ENCODE results near the gene OR5A2. TPM values are rescaled to one million over a fixed set of nuclear protein-coding genes. Genes with fewer than 3 reads are reported as not detected.

Gene OR5A2, protein sequence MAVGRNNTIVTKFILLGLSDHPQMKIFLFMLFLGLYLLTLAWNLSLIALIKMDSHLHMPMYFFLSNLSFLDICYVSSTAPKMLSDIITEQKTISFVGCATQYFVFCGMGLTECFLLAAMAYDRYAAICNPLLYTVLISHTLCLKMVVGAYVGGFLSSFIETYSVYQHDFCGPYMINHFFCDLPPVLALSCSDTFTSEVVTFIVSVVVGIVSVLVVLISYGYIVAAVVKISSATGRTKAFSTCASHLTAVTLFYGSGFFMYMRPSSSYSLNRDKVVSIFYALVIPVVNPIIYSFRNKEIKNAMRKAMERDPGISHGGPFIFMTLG
- total RNA-seq = not detected in 2 replicates

DNA sequence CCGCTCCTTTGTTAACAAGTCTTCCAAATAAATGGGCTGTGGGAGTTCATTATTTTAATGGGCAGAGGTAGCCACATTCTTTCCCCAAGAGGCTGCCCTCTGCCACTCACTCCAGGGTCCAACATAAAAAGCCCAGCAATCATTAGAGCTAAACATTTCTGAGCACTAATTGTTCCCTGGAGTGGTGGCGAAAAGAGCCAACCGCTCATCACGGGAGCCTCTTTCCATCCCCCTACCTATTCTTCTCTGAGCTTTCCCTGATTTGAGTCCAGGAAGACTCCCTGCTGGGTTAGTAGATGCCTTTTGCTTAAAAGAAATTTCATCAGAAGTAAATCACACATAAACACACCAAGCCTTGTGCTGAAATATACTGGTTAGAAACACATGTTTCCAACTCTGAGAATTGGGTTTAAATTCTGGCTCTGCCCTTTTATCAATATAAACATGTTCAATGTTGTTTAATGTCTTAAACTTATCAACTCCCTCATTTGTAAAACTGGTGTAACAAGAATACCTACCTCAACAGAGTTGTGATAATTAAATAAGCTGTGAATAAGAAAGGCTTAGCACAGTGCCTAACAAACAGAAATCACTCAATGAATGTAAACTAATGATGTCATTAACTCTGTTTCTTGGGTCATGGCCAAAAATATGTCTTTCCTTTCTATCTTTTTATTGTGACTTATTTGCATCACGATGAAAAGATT lies at the start of gene OR5A2:
OR5A2 (minus strand) TSS at position 53 of the 707 bp plus-strand sequence. CDS start 3,460 bp downstream, outside the sequence.

DNA sequence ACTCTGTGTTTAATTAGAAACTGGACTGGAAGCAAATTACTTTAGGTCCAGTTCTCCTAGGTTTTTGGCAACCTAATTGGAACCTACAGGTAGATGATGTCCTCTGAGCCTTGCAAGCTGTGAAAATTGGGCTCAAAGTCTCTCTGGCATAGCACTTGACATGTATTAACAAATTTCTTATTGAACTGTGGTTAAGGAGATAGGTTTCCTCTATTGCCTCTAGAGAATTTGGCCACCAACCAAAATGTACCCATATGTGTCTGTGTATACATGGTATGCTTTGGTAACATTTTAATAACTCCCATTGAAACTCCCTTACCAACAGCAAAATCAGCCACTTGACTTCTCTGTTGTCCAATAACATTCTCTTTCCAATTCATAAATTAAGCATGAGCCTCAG lies 46.8 kb upstream of the OR5A2 start, which contains the start of gene OR4D10:
OR4D10 (plus strand) TSS at position 301 of the 400 bp plus-strand sequence. CDS start 4,115 bp downstream, outside the sequence.

DNA sequence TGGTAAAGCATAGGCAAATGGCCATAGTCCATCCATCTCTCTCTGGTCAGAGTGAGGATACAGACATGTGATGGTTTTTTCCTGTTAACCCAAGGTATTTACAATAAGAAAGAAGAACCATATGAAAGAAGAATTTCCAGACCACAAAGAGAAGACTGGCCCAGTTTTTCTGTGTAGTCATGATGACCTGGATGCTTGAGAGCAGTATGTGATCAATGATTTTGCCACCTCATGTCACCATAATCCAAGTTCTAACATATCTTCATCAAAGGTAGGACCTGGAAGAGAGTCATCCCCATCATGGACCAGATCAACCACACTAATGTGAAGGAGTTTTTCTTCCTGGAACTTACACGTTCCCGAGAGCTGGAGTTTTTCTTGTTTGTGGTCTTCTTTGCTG lies 30.4 kb upstream of the OR5A2 start, which contains the start of gene OR4D6:
OR4D6 (plus strand) TSS at position 301 of the 400 bp plus-strand sequence; CDS start at position 301, 0 bp downstream.

DNA sequence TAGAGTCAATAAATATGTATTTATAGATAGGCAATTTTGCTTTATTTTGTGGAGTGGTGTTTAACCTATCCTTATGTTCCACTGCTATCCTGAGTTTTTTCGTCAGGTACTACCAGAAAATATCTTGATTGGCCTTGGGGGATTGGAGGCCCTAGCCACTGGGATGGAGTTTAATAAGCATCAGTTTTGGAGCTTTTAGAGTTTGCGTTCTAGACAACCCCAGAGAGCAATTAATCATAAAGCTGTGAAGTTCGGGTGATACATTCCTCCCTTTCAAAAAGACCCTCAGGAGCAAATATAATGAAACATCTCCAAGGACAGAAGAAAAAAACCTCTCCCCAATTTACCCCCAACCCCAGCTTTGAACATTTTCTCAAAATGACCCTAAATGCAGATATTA lies 10.0 kb upstream of the OR5A2 start, which contains the start of gene OR5A1:
OR5A1 (plus strand) TSS at position 301 of the 400 bp plus-strand sequence. CDS start 6,700 bp downstream, outside the sequence.

Other genes with a start within 250 kb of the OR5A2 start
- gene MPEG1, start 213.5 kb downstream of the OR5A2 start, total RNA-seq = not detected in 2 replicates
- not detected in 2 replicates for gene OR5AN1, start 67.5 kb downstream of the OR5A2 start, total RNA-seq
- gene OR5A1, start 10.1 kb upstream of the OR5A2 start, total RNA-seq = not detected in 2 replicates
- gene OR4D6, start 30.5 kb upstream of the OR5A2 start, total RNA-seq = not detected in 2 replicates
- gene OR4D10, start 46.9 kb upstream of the OR5A2 start, total RNA-seq = not detected in 2 replicates
- gene OR4D11, start 77.2 kb upstream of the OR5A2 start, total RNA-seq = not detected in 2 replicates
- gene OR4D9, start 85.1 kb upstream of the OR5A2 start, total RNA-seq = not detected in 2 replicates
- gene OSBP, start 189.4 kb upstream of the OR5A2 start, total RNA-seq = 20.7 and 29.5 TPM in 2 replicates
- 12.0 and 14.9 TPM in 2 replicates for gene PATL1, start 242.6 kb upstream of the OR5A2 start, total RNA-seq